Skeletal muscle tissue (tissue), 4 donors: Measurements from ENCODE around the gene EFCC1. TPM values are rescaled to one million over a fixed set of nuclear protein-coding genes. Genes with fewer than 3 reads are reported as not detected.

Source experiments
- H3K27ac ChIP-seq: one replicate; pipeline ENCODE4 v1.7.0; 2013; ENCODE audit warnings: mild to moderate bottlenecking, low read depth, low read length, inconsistent platforms
- H3K27me3 ChIP-seq, 3 donors: one replicate each; pipeline ENCODE4 v1.7.0; 2013; ENCODE audit warnings: low read length in 3 of 3; ENCODE audit not compliant: control insufficient read depth in 3 of 3, insufficient read depth in 3 of 3
- H3K36me3 ChIP-seq, 3 donors: one replicate each; pipeline ENCODE4 v1.7.0; 2013; ENCODE audit warnings: low read length in 3 of 3; ENCODE audit not compliant: control insufficient read depth in 3 of 3, insufficient read depth in 3 of 3
- H3K4me1 ChIP-seq, 3 donors: one replicate each; pipeline ENCODE4 v1.7.0; 2013; ENCODE audit warnings: low read length in 3 of 3, mild to moderate bottlenecking in 3 of 3; ENCODE audit not compliant: control insufficient read depth in 3 of 3, insufficient read depth in 3 of 3
- H3K4me3 ChIP-seq, 3 donors: one replicate each; pipeline ENCODE4 v1.7.0; 2013; ENCODE audit warnings: low read length in 3 of 3
- H3K9ac ChIP-seq, 3 donors: one replicate each; pipeline ENCODE4 v1.7.0; 2013; ENCODE audit warnings: low read length in 3 of 3, mild to moderate bottlenecking in 3 of 3, moderate library complexity in 2 of 3, low read depth in 1 of 3
- H3K9me3 ChIP-seq, 3 donors: one replicate each; pipeline ENCODE4 v1.7.0; 2013; ENCODE audit warnings: low read length in 3 of 3; ENCODE audit not compliant: control insufficient read depth in 3 of 3
- total RNA-seq: library from RNA; depleted of rRNA; stranded (reverse); fragments of >200 nt; gene quantifications from one replicate; pipeline ENCODE4 v1.2.3, GENCODE V29; 2014
- donor health status: Osteomylitis.

EFCC1 gene
- total RNA-seq, 1 donor from 2014 or later: 1.0 TPM

DNA sequence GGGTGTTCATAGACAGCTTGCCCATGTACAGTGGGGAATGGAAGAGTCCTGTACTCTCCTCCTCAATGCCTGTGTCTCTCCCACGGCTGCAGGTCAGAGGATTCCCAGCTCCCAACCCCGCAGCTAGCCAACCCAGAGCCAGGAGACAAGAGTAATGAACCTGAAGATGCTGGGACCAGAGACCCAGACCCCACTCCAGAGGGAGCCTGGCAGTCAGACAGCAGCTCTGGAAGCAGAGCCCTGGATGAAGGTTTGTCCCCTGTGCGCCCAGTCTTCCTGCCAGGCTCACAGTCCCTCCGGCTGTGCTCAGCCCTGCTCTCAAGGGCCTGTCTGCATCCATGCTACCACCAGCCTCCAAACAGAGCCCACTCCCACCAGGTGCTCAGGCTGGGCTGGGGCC, 29.5 kb downstream of the EFCC1 start:
- Histone ChIP-seq H3K9me3 (no peaks in the 10 kb centered on the region), H3K27me3 (peaks cover 0 to 3% (median 0%) of the 10 kb centered on the region in 3 donors), H3K36me3 (peaks cover 0 to 3% (median 2%) of the 10 kb centered on the region in 3 donors), H3K27ac (no peak overlapping the region), H3K4me1 (peaks cover 12 to 18% (median 18%) of the 10 kb centered on the region in 3 donors), H3K4me3 (no peak overlapping the region), H3K9ac (no peak overlapping the region)

DNA sequence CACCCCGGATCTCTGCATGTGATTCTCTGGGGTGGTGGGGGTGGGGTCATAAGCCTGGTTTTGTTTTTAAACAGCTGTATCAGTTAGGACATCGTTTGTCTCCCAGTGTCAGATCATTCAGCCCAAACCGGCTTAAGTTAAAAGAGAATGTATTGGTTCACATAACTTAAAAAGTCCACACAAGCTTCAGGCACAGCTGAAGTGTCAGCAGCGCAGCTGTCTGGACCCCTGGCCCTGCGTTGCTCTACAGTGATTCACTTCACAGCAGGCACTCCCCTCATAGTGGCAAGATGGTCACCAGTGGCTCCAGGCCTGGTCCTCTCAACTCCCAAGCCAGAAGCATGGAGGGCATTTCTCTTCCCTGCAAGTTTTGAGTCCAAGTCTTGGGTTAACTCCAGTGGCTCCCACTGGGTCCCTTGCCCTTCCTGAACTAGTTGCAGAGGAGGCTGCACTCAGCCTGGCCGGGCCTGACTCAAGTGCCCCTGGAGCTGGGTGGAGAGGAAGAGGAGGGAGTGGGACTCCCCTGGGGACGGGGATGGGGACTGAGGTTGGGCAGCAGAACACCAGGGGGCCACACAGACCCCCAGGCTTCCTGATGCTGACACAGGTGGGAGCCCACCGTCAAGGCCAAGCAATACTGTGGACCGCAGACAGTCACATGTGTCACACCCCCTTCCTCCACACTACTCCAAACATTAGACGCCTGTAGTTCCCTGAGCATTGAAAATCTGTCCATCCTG, 30.5 kb downstream of the EFCC1 start:
- peaks cover 6 to 7% (median 7%) of the 10 kb centered on the region in 3 donors for H3K4me1 ChIP-seq
- no peak overlapping the region for H3K4me3 ChIP-seq
- H3K27me3 ChIP-seq: peaks cover 0 to under 1% (median 0%) of the 10 kb centered on the region in 3 donors
- H3K9ac ChIP-seq: no peak overlapping the region
- no peak overlapping the region for H3K27ac ChIP-seq
- H3K9me3 ChIP-seq: no peaks in the 10 kb centered on the region
- H3K36me3 ChIP-seq: peaks cover 0 to 3% (median 2%) of the 10 kb centered on the region in 3 donors

DNA sequence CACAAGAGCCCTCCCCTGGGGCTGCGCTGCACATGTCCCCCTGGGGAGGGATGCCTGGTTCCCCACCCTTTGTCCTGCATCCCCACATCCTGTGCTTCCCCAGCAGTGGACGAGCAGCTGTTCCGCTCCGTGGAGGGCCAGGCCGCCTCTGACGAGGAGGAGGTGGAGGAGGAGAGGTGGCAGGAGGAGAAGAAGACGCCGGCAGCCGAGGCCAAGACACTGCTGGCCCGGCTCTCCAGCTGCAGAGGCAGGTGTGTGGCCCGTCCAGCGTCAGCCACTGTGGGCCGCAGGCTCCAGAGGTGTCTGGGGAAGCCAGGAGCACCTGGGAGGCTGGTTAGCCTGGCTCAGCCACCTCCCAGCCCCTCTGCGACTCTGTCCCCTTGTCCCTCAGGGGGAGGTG, 31.6 kb downstream of the EFCC1 start:
- Histone ChIP-seq H3K27me3 (no peaks in the 10 kb centered on the region), H3K27ac (no peak overlapping the region), H3K4me3 (no peak overlapping the region), H3K9me3 (no peaks in the 10 kb centered on the region), H3K4me1 (peaks cover 0 to 2% (median 0%) of the 10 kb centered on the region in 3 donors), H3K36me3 (peaks cover 0 to 3% (median 2%) of the 10 kb centered on the region in 3 donors), H3K9ac (no peak overlapping the region)

DNA sequence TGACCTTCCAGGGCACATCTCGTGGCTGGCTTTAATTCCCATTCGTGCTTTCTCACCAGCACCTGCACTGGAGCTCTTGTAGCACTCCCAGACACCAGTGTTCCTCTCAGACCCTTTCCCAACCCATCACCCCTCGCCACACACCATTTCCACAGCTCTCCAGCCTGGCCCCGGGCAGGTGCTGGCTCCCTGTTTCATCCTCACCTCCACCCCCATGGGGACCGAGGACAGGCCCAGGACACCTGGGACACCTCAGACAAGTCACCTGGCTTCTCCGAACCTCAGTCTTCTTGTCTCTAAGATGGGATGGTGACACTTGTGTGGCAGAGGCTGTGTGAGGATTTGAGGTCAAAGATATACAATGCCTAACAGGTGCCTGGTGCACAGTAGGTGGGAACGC, 32.0 kb downstream of the EFCC1 start:
- Histone ChIP-seq H3K9me3 (no peaks in the 10 kb centered on the region), H3K27me3 (no peaks in the 10 kb centered on the region), H3K4me3 (no peak overlapping the region), H3K27ac (no peak overlapping the region), H3K9ac (no peak overlapping the region), H3K4me1 (peaks cover 0 to 2% (median 0%) of the 10 kb centered on the region in 3 donors), H3K36me3 (peaks cover 0 to 3% (median 2%) of the 10 kb centered on the region in 3 donors)

DNA sequence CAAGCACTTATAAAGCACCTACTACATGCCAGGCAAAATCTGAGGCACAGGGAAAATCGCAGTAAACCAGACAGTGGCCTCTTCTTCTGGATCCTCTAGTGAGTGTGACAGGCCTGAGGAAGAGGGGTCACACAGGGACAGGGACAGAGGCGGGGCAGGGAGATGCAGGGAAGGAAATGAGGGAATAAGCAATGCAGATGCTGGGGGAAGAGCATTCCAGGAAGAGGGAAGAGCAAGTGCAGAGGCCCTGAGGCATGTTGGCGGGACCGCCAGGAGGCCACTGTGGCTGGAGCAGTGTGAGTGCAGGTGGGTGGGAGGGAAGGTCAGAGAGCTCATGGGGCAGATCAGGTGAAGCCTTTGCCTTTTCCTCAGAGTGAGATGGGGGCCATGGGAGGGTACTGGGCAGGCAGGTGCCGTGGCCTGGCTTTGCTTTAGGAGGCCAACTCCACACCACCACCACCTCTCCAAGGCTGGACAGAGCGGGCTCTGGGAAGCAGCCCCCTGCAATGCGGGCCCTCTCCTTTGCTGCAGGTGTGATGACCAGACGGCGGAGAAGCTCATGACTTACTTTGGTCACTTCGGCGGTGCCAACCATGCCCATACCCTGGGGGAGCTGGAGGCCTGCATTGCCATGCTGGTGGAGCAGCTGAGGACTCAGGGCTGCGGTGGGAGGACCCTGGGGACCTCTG, 32.7 kb downstream of the EFCC1 start:
- no peaks in the 10 kb centered on the region for H3K9me3 ChIP-seq
- H3K27me3 ChIP-seq: no peaks in the 10 kb centered on the region
- H3K9ac ChIP-seq: no peak overlapping the region
- H3K27ac ChIP-seq: no peak overlapping the region
- H3K4me3 ChIP-seq: no peak overlapping the region
- peaks cover 0 to 2% (median 0%) of the 10 kb centered on the region in 3 donors for H3K4me1 ChIP-seq
- H3K36me3 ChIP-seq: peaks cover 0 to 3% (median 2%) of the 10 kb centered on the region in 3 donors

DNA sequence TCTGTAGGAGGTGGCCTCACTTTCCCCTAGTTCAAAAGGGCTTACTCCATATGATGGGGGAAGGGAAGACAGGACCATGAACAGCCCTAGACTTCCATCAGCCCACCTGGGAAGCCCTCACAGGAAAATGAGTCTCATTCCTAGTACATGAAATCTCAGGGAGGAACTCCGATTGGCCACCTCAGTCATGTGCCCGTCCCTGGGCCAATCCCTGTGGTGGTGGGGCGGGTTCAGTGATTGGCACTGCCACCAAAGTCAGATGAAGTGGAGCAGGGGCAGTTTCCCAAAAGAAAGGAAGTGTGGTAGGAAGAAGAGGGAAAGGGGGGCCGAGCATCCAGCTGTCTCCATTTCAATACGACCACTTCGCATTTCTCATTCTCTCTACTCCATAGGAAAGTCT, 33.5 kb downstream of the EFCC1 start:
- Histone ChIP-seq H3K27ac (no peak overlapping the region), H3K9ac (no peak overlapping the region), H3K4me1 (peaks cover 0 to 4% (median 4%) of the 10 kb centered on the region in 3 donors), H3K4me3 (no peak overlapping the region), H3K27me3 (no peaks in the 10 kb centered on the region), H3K36me3 (peaks cover 0 to 4% (median 3%) of the 10 kb centered on the region in 3 donors), H3K9me3 (no peaks in the 10 kb centered on the region)

DNA sequence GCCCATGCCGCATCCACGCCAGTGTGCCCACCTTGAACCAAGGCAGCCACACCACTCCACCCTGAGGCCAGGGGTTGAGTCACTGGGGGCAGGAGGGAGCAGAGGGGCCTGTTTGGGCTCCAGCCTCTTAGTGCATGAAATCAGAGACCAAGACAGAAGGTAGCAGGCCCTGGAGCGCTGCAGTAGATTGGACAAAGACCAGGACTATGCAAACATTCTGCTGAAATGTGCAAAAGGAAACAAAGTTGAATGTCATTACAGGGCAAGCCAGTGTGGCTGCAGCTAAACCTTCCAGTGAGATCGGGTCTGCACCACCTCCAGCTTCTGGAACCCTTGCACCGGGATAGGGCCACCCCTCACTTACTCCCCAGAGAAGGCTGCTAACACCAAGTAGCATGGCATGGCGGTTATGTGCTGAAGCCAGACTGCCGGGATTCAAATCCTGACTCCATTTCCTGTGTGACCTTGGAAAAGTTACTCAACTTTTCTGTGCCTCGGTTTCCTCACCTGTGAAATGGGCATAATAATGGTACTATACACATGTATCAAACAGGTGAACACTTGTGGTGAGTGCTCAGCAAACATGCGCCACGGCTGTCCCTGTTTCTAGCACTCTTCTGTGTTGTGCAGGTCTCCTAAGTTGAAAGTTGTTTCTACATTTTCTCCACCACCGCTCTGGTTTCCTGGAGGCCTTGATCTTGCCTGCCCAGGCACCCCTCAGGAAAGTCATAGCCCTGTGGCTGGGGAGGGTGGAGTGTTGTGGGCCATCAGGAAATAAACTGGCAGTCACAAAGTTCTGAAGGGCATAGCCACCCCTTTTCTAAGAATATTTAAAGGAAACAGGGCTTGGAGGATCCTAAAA, 34.5 kb downstream of the EFCC1 start:
- Histone ChIP-seq H3K4me3 (no peak overlapping the region), H3K36me3 (peaks cover 0 to 4% (median 3%) of the 10 kb centered on the region in 3 donors), H3K27ac (no peak overlapping the region), H3K9ac (no peak overlapping the region), H3K9me3 (no peaks in the 10 kb centered on the region), H3K27me3 (peaks cover 0 to 5% (median 0%) of the 10 kb centered on the region in 3 donors), H3K4me1 (peaks cover 0 to 5% (median 4%) of the 10 kb centered on the region in 3 donors)

DNA sequence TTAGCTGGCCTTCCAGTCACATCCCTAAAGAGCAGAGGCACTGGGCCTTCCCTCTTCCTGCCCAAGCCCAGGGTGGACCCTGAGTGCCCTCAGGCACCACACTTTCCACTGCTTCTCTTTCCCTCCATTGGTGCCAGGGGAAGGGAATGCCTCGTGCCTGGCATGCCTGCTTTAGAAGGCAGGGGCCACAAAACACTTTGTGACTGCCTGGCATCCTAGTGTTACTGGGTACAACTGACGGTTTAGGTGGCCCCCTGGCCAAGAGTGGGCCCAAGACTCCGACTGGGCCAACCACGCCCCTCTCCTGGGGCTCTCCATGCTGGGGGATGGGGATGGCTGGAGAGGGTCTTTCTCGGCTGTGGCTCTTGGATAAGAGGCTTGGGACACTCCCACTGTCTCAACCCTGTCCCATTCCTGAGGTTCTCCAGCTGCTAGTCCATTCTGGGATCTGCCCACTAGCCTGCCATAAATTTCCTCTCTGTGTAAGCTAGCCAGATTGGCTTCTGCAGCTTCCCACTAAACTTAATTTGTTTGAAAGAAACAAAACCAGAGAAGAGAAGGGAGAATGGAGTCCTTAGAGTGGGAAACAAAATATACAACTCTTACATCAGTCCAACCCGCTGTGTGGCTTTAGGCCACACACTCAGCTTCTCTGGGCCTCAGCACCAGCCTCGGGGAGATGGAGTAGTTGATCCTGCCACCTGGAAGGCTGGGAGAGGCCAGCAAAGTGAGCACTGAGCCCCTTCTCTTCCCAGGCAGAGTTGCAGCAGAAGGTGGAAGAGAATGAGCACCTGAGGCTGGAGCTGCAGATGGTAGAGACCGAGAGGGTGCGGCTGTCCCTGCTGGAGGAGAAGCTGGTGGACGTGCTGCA, 35.4 kb downstream of the EFCC1 start:
- Histone ChIP-seq H3K36me3 (peaks cover 0 to 3% (median 3%) of the 10 kb centered on the region in 3 donors), H3K4me3 (no peak overlapping the region), H3K9me3 (no peaks in the 10 kb centered on the region), H3K27ac (no peak overlapping the region), H3K27me3 (peaks cover 0 to 5% (median 0%) of the 10 kb centered on the region in 3 donors), H3K9ac (no peak overlapping the region), H3K4me1 (peaks cover 0 to 5% (median 4%) of the 10 kb centered on the region in 3 donors)

DNA sequence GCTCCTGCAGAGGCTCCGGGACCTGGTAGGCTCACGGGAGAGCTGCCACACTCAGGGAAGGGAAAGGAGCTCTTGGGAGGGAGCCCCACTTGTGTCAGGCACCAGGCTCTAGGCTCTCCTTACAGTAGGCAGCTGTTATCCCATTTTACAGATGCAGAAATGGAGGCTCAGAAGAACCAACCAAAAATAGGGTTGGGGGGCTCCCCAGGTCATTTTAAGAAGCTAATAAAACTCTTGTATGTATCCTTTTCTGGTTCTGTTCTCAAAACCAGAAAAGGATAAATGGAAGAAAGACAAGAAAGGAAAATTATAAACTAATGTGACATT, 36.0 kb downstream of the EFCC1 start:
- Histone ChIP-seq H3K4me1 (peaks cover 0 to 5% (median 4%) of the 10 kb centered on the region in 3 donors), H3K27me3 (peaks cover 0 to 5% (median 0%) of the 10 kb centered on the region in 3 donors), H3K9me3 (no peaks in the 10 kb centered on the region), H3K36me3 (peaks cover 0 to 3% (median 3%) of the 10 kb centered on the region in 3 donors), H3K4me3 (no peak overlapping the region), H3K9ac (no peak overlapping the region), H3K27ac (no peak overlapping the region)
